ENCODE results near the gene LAMA3. TPM values are rescaled to one million over a fixed set of nuclear protein-coding genes. Genes with fewer than 3 reads are reported as not detected.
A peak's percentile ranks its signal among the peaks of the same experiment; 100 is the strongest.

The LAMA3 gene, protein sequence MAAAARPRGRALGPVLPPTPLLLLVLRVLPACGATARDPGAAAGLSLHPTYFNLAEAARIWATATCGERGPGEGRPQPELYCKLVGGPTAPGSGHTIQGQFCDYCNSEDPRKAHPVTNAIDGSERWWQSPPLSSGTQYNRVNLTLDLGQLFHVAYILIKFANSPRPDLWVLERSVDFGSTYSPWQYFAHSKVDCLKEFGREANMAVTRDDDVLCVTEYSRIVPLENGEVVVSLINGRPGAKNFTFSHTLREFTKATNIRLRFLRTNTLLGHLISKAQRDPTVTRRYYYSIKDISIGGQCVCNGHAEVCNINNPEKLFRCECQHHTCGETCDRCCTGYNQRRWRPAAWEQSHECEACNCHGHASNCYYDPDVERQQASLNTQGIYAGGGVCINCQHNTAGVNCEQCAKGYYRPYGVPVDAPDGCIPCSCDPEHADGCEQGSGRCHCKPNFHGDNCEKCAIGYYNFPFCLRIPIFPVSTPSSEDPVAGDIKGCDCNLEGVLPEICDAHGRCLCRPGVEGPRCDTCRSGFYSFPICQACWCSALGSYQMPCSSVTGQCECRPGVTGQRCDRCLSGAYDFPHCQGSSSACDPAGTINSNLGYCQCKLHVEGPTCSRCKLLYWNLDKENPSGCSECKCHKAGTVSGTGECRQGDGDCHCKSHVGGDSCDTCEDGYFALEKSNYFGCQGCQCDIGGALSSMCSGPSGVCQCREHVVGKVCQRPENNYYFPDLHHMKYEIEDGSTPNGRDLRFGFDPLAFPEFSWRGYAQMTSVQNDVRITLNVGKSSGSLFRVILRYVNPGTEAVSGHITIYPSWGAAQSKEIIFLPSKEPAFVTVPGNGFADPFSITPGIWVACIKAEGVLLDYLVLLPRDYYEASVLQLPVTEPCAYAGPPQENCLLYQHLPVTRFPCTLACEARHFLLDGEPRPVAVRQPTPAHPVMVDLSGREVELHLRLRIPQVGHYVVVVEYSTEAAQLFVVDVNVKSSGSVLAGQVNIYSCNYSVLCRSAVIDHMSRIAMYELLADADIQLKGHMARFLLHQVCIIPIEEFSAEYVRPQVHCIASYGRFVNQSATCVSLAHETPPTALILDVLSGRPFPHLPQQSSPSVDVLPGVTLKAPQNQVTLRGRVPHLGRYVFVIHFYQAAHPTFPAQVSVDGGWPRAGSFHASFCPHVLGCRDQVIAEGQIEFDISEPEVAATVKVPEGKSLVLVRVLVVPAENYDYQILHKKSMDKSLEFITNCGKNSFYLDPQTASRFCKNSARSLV (N-terminal part only)
- total RNA-seq (2021; ENCODE audit: unreplicated experiment) (5.6 TPM), Bru-seq, nascent RNA (percentile 34 among the genes with signal in this experiment), BruChase-seq, experiment 1, labeled RNA remaining after a 6-hour chase (percentile 37 among the genes with signal in this experiment), BruChase-seq, experiment 2, labeled RNA remaining after a 2-hour chase (percentile 31 among the genes with signal in this experiment)
- 6.4 and 7.0 TPM in 2 replicates for polyA plus RNA-seq (2012)
- long read RNA-seq, full-length matches to known transcripts = 3 of 5 reads
- long read RNA-seq, partial matches to known transcripts = 0 of 5 reads
- long read RNA-seq, other reads (novel, unspliced or antisense) = 2 of 5 reads

DNA sequence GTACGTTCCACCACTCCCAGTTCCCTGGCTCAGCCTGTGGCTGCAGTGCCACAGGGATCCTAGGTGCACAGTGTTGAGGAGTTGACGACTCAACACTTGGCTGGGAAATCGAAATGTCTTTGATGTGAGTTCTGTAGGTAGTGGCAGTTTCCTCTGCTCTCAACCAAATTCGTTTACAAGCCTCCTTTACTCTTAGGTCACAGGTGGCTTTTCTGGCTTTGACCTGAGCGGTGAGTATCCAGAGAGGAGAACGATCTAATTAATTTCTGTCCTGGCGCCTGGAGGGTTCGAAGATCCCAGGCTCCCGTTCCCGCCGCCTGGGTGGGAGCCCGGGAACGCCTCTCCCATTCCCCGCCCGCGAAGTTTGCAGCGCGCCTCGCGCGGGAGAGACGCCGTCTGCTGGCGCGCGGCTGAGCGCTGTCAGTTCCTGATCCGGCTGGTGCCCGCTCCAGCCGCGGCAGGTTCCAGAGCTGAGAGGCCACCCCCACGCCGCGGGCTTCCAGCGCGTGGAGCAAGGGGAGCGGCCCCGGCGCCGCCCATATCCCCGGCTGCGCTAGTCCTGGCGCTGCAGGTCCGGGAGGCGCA is at the start of gene LAMA3:
TSS of gene LAMA3 (plus strand) at position 423 of the 585 bp plus-strand sequence. CDS start 231 bp downstream, outside the sequence.
- TF ChIP-seq TCF7L2 (IDR thresholded peaks at IDR 0.05; ENCODE audit: borderline replicate concordance, extremely low read depth, insufficient read depth, insufficient read length) (peak; percentile 12), SIN3A (IDR thresholded peaks at IDR 0.05; ENCODE audit: low read depth) (no peak), CBX3 (IDR thresholded peaks at IDR 0.05; ENCODE audit: low read depth) (no peak), EZH2 (IDR thresholded peaks at IDR 0.05) (no peak), JUND (IDR thresholded peaks at IDR 0.05) (no peak), POLR2AphosphoS5 (IDR thresholded peaks at IDR 0.05; ENCODE audit: low read depth, low read length) (no peak), RAD21 (IDR thresholded peaks at IDR 0.05; ENCODE audit: low read depth) (0 out of 2 replicates have a peak, but pooled peaks have one; percentile 25)
- TF ChIP-seq, protein P1, sequence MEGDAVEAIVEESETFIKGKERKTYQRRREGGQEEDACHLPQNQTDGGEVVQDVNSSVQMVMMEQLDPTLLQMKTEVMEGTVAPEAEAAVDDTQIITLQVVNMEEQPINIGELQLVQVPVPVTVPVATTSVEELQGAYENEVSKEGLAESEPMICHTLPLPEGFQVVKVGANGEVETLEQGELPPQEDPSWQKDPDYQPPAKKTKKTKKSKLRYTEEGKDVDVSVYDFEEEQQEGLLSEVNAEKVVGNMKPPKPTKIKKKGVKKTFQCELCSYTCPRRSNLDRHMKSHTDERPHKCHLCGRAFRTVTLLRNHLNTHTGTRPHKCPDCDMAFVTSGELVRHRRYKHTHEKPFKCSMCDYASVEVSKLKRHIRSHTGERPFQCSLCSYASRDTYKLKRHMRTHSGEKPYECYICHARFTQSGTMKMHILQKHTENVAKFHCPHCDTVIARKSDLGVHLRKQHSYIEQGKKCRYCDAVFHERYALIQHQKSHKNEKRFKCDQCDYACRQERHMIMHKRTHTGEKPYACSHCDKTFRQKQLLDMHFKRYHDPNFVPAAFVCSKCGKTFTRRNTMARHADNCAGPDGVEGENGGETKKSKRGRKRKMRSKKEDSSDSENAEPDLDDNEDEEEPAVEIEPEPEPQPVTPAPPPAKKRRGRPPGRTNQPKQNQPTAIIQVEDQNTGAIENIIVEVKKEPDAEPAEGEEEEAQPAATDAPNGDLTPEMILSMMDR (IDR thresholded peaks at IDR 0.05 in 2 of 3, conservative IDR thresholded peaks at IDR 0.05 in 1 of 3; ENCODE audit: borderline replicate concordance in 1 of 3, insufficient read depth in 1 of 3, low read depth in 2 of 3, low read length in 2 of 3) = 0 out of 6 replicates have a peak, but pooled peaks of 1 of the 3 experiments have one; percentile 9
- TF ChIP-seq, protein P2, sequence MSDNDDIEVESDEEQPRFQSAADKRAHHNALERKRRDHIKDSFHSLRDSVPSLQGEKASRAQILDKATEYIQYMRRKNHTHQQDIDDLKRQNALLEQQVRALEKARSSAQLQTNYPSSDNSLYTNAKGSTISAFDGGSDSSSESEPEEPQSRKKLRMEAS (IDR thresholded peaks at IDR 0.05) = peak; percentile 72
- Histone ChIP-seq H3K27me3 (ENCODE audit: insufficient read depth, low read length) (no peaks in the 10 kb centered on the region), H3K4me3 (replicated peaks in 1 of 2; ENCODE audit: low read depth in 1 of 2, low read length in 2 of 2) (peak within 1 kb of the TSS; percentile 28 to 58), H2AFZ (ENCODE audit: low read depth, low read length, poor library complexity, severe bottlenecking) (peak within 1 kb of the TSS; percentile 100), H3K79me2 (ENCODE audit: insufficient read depth, low read length) (no peaks in the 10 kb centered on the region), H3K9me3 (ENCODE audit: control insufficient read depth in 1 of 2, insufficient read depth in 1 of 2, low read depth in 1 of 2, low read length in 2 of 2) (no peaks in the 10 kb centered on the region), H3K9ac (ENCODE audit: low read length) (peak within 1 kb of the TSS; percentile 56), H4K20me1 (ENCODE audit: insufficient read depth) (no peaks in the 10 kb centered on the region), H3K27ac (ENCODE audit: low read depth, low read length) (no peak within 1 kb of the TSS; the same call in 1 of the 2 replicates), H3K4me2 (ENCODE audit: low read length) (peak within 1 kb of the TSS; percentile 92), H3K36me3 (ENCODE audit: control insufficient read depth in 1 of 2, insufficient read depth in 2 of 2, low read length in 2 of 2) (no peaks in the 10 kb centered on the region), H3K9me2 (ENCODE audit: insufficient read depth) (no peaks in the 10 kb centered on the region), H3K4me1 (ENCODE audit: control insufficient read depth in 1 of 2, insufficient read depth in 2 of 2, low read length in 2 of 2) (peaks cover 11 to 26% of the 10 kb centered on the region in 2 experiments)
- ChIA-PET CTCF (interaction anchor here (1.5 kb wide), 1 partner anchor 14 kb away, joined by 11 read pairs; no protein-coding TSS in a partner anchor), RAD21 (ENCODE audit: low non-redundant PET in 1 of 2, low total read pairs in 2 of 2, uncharacterized antibody in 2 of 2, unreplicated experiment in 2 of 2) (no interaction called here), POLR2A (no interaction called here)
- ATAC-seq = peak; percentile 90
- no peak for DNase-seq (ENCODE audit: low read depth, low spot score)
- intact Hi-C loops (cut with micrococcal nuclease) = no loop called here
- no TSS peak for BruUV-seq (replicated peaks)

Measured in HCT116 (cell line).